ENCODE results near the gene PLPP3.

The PLPP3 gene

GRCh38 chr1:56525489-56526041 lies 53.8 kb downstream of the PLPP3 start:
- H3K4me3 ChIP-seq (ENCODE audit: low read depth, low read length), result no peak overlapping the region
- H3K9me3 ChIP-seq (ENCODE audit: control insufficient read depth, low read length), result no peaks in the 10 kb centered on the region
- H3K27me3 ChIP-seq (ENCODE audit: control insufficient read depth, insufficient read depth, low read length), result no peaks in the 10 kb centered on the region
- H3K79me2 ChIP-seq, result peaks cover 7% of the 10 kb centered on the region
- no peak for TF ChIP-seq CTCF (IDR thresholded peaks at IDR 0.05)
- no peak overlapping the region for H3K9ac ChIP-seq
- no peaks in the 10 kb centered on the region for H3K36me3 ChIP-seq (ENCODE audit: control insufficient read depth, insufficient read depth, low read length)
- H2AFZ ChIP-seq, result no peak overlapping the region
- no peak overlapping the region for H3K4me2 ChIP-seq (ENCODE audit: low read length)
- no peak overlapping the region for H3K27ac ChIP-seq
- H3K4me1 ChIP-seq, result peaks cover 50% of the 10 kb centered on the region

GRCh38 chr1:56524263-56524662 lies 55.1 kb downstream of the PLPP3 start:
- peaks cover 2% of the 10 kb centered on the region for H3K79me2 ChIP-seq
- no peak overlapping the region for H3K27ac ChIP-seq
- H3K9ac ChIP-seq, result no peak overlapping the region
- no peaks in the 10 kb centered on the region for H3K36me3 ChIP-seq (ENCODE audit: control insufficient read depth, insufficient read depth, low read length)
- no peak overlapping the region for H3K4me2 ChIP-seq (ENCODE audit: low read length)
- no peaks in the 10 kb centered on the region for H3K9me3 ChIP-seq (ENCODE audit: control insufficient read depth, low read length)
- H3K4me1 ChIP-seq, result peaks cover 41% of the 10 kb centered on the region
- no peak overlapping the region for H3K4me3 ChIP-seq (ENCODE audit: low read depth, low read length)
- H3K27me3 ChIP-seq (ENCODE audit: control insufficient read depth, insufficient read depth, low read length), result no peaks in the 10 kb centered on the region
- no peak for TF ChIP-seq CTCF (IDR thresholded peaks at IDR 0.05)
- H2AFZ ChIP-seq, result no peak overlapping the region

- Histone ChIP-seq H2AFZ (no peak overlapping the region), H3K27ac (peak overlapping the region; percentile 55), H3K4me1 (peaks cover 33% of the 10 kb centered on the region), H3K4me2 (ENCODE audit: low read length) (peak overlapping the region; percentile 0), H3K9me3 (ENCODE audit: control insufficient read depth, low read length) (no peaks in the 10 kb centered on the region), H3K9ac (no peak overlapping the region), H3K36me3 (ENCODE audit: control insufficient read depth, insufficient read depth, low read length) (no peaks in the 10 kb centered on the region), H3K27me3 (ENCODE audit: control insufficient read depth, insufficient read depth, low read length) (no peaks in the 10 kb centered on the region), H3K4me3 (ENCODE audit: low read depth, low read length) (no peak overlapping the region), H3K79me2 (no peaks in the 10 kb centered on the region)
- TF ChIP-seq CTCF (IDR thresholded peaks at IDR 0.05), result no peak
Observed at GRCh38 chr1:56522680-56523079, 56.7 kb downstream of the PLPP3 start.

- H3K4me2 ChIP-seq (ENCODE audit: low read length), result no peak overlapping the region
- peaks cover 45% of the 10 kb centered on the region for H3K4me1 ChIP-seq
- no peak overlapping the region for H3K27ac ChIP-seq
- no peaks in the 10 kb centered on the region for H3K9me3 ChIP-seq (ENCODE audit: control insufficient read depth, low read length)
- H3K9ac ChIP-seq, result no peak overlapping the region
- H3K4me3 ChIP-seq (ENCODE audit: low read depth, low read length), result no peak overlapping the region
- no peaks in the 10 kb centered on the region for H3K36me3 ChIP-seq (ENCODE audit: control insufficient read depth, insufficient read depth, low read length)
- H3K27me3 ChIP-seq (ENCODE audit: control insufficient read depth, insufficient read depth, low read length), result no peaks in the 10 kb centered on the region
- no peak for TF ChIP-seq CTCF (IDR thresholded peaks at IDR 0.05)
- no peaks in the 10 kb centered on the region for H3K79me2 ChIP-seq
- H2AFZ ChIP-seq, result no peak overlapping the region
Observed at GRCh38 chr1:56520016-56520601, 59.3 kb downstream of the PLPP3 start.
